ENCODE results near the gene IER5.

The IER5 gene

DNA sequence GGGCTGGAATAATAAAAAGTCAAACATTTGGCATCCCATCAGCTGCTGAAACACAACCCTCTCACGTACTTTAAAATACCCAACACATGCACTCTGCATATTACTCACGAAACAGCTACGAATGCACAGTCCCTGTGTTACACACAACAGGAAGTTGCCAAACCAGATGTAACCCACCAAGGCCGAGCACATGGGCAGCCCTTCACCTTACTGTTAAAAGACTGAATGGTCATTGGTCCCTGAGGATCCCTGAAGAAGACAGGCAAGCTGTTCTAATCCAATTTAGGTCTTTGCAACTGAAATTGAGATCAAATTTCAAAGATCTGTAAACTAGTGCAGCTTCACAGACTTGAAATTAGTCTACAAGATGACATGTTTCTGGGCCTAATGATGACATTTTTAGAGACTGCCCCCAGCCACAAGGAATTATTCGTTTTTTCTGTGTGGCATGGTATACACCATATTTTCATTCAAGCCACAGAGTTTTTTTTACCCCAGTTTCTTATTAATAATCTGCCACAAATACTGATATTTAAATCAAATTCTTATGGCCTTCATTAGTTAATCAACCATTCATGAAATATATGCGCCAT is 25.6 kb upstream of the IER5 start:
- TF ChIP-seq GATA3 (IDR thresholded peaks at IDR 0.05; ENCODE audit: low read depth, low read length) (no peak), GATA2 (IDR thresholded peaks at IDR 0.05; ENCODE audit: low read depth, low read length) (no peak)

DNA sequence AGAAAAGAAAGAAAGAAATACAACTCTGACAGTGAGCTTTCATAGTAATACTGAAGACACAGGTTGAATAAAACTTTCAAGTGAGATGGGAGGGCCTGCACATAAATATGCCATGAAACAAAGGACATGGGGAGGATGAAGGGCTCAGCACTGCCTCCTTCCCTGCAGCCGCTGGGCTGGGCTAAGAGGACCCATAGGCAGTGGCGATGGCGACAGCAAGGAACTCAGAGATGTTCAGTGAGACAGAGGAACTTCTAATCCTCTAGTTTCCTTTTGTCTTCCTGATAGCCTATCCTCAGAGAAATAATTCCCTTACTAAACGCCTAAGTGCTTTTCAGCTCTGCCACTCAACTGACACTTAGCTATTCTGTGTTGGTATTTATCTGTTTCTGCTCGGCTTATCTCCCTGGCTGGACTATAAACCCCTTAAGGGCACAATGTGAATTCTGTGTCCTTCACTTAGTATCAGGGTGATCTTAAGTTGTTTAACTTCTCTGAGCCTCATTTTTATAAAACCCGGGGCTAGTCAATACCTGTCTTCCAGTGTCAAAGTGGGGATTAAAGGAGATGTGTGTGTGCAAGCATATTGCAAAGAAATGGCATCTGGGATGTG is 24.4 kb upstream of the IER5 start:
- TF ChIP-seq GATA3 (IDR thresholded peaks at IDR 0.05; ENCODE audit: low read depth, low read length) (no peak), GATA2 (IDR thresholded peaks at IDR 0.05; ENCODE audit: low read depth, low read length) (peak; percentile 73; the same call in 1 of the 2 replicates)

DNA sequence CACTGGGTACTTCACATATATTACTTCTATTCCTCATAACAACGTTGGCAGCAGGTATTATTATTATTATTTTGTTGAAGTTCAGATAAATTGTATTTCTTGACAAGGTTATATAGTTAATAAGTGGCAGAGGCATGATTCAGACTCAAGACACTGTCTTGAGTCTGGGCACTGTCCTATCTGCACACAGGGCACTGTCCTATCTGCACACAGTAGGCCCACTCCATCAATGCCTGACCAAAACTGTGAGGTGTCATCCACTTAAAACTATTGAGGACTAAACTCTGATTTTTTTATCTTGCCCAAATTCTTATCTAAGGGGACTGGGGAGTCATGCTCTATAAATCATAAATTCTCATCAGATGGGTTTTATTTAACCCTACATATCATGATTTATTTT is 23.8 kb upstream of the IER5 start:
- TF ChIP-seq GATA3 (IDR thresholded peaks at IDR 0.05; ENCODE audit: low read depth, low read length) (no peak), GATA2 (IDR thresholded peaks at IDR 0.05; ENCODE audit: low read depth, low read length) (no peak)

DNA sequence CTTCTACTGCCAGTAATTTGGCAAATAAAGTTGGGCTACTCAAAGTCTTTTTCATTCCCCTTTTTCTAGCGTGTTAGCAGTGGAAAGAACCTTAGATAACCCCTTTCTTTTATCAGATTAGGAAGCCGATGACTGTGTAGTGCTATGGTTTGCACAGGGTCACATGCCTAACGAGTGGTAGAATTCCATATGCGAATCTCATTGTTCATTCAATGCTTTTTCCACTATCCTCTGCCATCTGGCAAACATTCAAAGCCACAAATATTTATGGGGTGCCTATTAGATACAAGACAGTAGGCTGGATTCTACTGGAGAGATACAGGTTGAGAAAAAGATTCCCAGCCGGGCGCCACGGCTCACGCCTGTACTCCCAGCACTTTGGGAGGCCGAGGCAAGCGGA is 14.9 kb upstream of the IER5 start:
- TF ChIP-seq GATA3 (IDR thresholded peaks at IDR 0.05; ENCODE audit: low read depth, low read length) (no peak), GATA2 (IDR thresholded peaks at IDR 0.05; ENCODE audit: low read depth, low read length) (no peak)

DNA sequence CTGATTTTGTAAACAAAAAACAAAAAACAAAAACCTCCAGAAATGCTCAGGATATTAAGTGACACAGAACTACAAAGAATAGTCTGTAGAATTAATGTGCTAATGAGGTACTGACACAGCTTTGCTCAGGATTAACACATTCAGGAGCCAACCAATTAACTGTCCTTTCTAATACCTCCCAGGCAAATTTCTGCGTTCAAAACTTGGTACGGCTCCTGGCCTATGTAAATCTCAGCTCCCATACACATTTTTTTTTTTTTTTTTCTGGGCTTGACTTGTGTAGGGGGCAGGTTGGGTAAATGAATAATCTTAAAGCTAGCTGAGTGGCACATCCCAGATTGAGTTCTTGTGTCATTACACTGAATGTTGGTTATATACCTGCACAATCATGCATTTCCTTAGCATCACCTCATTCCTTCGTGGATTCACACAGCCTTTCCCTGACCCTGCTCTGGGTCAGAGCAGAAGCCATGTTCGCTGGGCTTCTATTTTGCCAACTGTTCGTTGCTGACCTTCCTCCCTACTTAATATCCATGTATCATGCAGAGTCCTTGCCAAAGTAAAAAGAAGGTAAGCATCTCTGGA is 12.6 kb upstream of the IER5 start:
- TF ChIP-seq GATA2 (IDR thresholded peaks at IDR 0.05; ENCODE audit: low read depth, low read length): no peak
- no peak for TF ChIP-seq GATA3 (IDR thresholded peaks at IDR 0.05; ENCODE audit: low read depth, low read length)

DNA sequence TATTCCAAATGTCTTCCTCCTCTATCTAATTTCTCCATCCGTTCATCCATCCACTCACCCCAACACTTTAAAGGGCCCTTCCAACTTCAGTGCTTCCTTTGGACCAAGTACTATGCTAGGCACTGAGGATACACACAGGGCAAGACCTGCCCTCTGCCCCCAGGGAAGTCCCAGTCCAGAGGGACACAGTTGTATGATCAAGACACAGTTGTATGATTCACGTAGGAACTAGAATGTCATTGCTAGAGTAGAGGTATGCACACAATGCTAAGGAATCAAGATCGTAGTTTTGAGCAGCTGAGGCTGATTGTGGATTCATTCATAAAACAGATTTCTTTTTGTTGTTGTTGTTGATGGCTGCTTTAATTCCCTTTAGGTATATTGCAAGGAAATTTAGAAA is 11.6 kb upstream of the IER5 start:
- TF ChIP-seq GATA2 (IDR thresholded peaks at IDR 0.05; ENCODE audit: low read depth, low read length): no peak
- TF ChIP-seq GATA3 (IDR thresholded peaks at IDR 0.05; ENCODE audit: low read depth, low read length): no peak

DNA sequence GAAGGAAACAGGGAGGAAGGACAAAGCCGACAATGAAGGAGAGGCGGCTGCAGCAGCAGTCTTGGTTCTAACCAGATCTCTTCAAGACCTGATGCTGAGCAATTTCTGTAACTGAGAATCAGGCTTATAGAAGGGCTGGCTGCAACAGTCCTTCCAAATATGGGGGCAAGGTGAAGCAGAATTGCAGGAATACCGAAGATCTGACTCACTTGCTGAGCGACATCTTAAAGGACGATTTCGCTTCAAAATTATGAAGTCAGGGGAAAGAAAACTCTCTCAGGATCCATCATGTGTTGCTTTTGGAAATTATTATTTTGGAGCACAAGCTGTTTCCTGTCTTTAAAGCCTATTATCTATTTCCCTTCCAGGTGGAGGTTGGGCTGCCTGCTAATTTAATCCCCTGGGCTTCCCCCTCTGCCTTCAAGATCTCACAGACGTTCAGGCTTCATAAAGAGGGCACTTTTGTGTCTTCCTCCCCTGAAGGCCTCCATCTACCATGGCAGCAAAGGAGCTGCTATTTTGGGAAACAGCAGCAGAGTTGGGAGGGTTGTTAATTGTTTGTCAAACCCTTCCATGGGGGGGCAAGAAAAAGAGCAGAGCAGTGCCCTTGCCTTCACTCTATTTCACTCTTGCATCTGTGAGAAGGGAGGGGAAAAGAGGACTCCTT is 10.8 kb upstream of the IER5 start:
- TF ChIP-seq GATA2 (IDR thresholded peaks at IDR 0.05; ENCODE audit: low read depth, low read length) (no peak), GATA3 (IDR thresholded peaks at IDR 0.05; ENCODE audit: low read depth, low read length) (no peak)

DNA sequence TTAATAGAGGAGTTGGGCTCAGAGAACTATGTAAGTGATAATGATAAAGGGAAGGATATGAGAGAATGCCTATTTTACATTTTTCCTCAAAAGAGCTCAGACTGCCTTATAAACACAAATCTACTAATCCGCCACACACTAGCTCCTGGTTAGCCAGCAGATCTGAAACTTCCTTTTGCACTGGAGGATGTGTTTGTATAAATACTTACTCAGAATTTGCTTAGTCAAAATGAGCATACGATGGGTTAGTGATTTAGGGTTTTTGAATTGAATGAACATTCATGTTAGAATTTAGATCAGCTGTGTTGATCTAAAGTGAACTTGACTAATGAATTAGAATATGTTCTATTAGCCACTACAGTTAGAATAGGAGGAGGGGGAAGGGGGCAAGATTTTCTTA is 9.1 kb upstream of the IER5 start:
- TF ChIP-seq GATA2 (IDR thresholded peaks at IDR 0.05; ENCODE audit: low read depth, low read length): no peak
- no peak for TF ChIP-seq GATA3 (IDR thresholded peaks at IDR 0.05; ENCODE audit: low read depth, low read length)

DNA sequence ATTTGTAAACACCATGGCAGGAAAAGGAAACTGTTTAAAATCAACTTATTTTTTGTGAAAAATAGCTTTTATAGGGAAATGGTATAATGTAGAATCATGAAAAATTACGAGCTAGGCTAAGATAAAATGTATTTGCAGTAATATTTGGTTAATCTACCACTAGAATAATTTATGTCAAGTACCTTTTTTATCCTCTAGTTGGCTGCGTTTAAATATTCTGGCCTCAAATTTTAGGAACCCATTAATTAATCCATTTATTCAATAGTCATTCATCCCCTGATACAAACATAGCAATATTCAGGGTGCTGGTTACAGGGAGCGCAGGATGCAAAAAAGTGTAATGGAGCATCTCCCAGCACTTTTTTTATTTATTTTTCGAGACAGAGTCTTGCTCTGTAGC is 8.6 kb upstream of the IER5 start:
- TF ChIP-seq GATA2 (IDR thresholded peaks at IDR 0.05; ENCODE audit: low read depth, low read length) (no peak), GATA3 (IDR thresholded peaks at IDR 0.05; ENCODE audit: low read depth, low read length) (no peak)

DNA sequence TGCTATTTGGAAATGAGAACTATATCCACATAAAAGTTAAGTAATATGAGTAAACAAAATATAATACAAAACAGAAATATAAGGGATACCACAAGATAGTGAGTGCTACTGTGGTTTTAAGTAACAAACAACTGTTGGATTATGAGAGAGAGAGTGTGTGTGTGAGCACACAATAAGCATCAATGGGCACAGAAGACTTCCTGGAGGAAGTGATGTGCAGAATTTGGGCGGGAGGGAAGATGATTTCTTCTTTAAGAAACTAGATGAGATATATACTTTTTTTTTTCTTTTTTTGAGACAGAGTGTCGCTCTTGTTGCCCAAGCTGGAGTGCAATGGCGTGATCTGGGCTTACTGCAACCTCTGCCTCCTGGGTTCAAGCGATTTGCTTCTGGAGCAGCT is 7.9 kb upstream of the IER5 start:
- no peak for TF ChIP-seq GATA3 (IDR thresholded peaks at IDR 0.05; ENCODE audit: low read depth, low read length)
- TF ChIP-seq GATA2 (IDR thresholded peaks at IDR 0.05; ENCODE audit: low read depth, low read length): no peak

DNA sequence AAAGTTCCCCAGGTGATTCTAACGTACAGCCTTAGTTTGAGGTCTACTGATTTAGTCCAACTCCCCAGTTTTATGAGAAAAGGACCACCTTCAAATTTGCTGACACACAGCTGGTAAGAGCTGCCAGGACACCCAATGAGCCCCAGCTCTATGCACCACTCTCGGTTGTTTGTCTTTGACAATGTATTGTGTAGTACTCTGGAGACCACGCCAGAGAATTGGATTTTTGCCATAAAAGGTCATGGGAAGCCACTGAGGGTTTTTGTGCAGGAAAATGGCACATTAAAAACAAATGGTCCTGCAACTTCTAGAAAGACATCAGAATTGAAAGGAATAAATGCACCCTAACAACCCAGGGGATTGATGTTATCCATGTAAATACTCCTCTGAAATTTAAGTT is 7.1 kb upstream of the IER5 start:
- TF ChIP-seq GATA3 (IDR thresholded peaks at IDR 0.05; ENCODE audit: low read depth, low read length): no peak
- no peak for TF ChIP-seq GATA2 (IDR thresholded peaks at IDR 0.05; ENCODE audit: low read depth, low read length)

DNA sequence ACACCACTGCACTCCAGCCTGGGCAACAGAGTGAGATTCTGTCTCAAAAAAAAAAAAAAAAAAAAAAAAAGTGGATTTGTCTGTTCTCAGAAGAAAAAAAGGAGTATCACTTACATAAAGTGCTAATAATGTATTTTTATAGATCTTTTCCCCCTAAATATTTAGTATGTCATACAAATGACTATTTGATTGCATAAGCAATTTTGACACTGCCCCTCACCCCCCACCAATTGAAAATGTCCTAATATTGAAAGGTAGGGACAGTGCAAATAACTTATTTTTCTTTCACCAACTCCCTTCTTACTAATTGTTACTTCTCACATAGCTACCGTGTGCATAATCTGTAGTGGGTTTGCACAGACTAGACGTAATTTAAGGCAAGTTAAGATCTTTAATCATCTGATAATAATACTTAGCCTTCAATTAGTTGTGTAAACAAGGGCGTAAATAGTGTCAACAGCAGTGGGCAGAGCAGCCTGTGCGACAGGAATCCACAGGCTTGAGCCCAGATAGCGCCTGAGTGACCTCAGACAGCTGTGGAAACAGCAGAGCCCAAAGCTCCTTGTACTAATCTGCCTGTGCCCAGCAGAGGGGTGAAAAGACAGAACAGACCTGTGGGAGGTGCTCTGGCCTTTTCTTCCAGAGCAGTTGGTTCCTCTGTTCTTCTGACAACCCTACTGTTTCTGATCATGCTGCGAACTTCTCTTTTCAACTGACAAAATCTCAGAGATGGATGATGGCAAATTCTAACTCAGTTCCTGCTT is 4.5 kb upstream of the IER5 start:
- TF ChIP-seq GATA2 (IDR thresholded peaks at IDR 0.05; ENCODE audit: low read depth, low read length) (no peak), GATA3 (IDR thresholded peaks at IDR 0.05; ENCODE audit: low read depth, low read length) (no peak)

DNA sequence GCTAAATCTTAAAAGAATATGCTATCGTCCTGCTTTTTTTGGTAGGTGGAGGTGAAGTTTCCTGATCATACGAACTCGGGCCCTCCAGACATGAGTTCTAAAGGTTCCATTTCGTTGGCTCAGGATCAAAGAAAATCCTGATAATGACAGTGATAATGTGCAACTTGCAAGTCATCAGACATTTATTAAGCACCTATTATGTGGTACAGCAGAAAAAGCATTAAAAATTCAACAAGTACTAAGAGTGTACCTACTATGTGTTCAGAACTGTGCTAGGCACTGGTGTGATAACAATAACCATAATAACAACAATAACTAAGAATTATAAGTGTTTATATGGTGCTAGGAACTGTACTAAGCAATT is 3.9 kb upstream of the IER5 start:
- TF ChIP-seq GATA2 (IDR thresholded peaks at IDR 0.05; ENCODE audit: low read depth, low read length) (no peak), GATA3 (IDR thresholded peaks at IDR 0.05; ENCODE audit: low read depth, low read length) (no peak)

DNA sequence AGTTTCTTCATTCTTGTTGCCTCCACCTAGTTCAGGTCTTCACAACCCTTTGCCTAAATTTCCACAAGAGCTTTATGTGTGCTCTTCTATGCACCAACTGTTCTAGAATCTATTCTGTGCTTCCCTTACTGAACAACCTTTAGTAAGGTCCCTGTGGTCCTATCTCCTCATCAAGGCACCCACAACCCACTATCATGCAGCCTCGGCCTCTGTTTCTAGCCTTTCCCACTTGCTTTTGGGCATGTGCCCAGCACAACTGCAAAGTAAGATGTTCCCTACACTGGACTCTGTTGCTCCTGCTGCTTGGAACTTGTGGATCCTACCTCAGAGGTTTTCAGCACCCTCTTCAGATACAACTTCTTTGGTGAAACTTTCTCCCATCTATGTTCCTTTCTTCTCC is 2.4 kb upstream of the IER5 start:
- TF ChIP-seq GATA2 (IDR thresholded peaks at IDR 0.05; ENCODE audit: low read depth, low read length): no peak
